GM10847 (cell line): ENCODE data around the gene IRF3.

ENCODE experiments used
- POLR2A ChIP-seq: IDR thresholded peaks from 2 replicates; pipeline ENCODE4 v1.6.1; 2011; ENCODE audit not compliant: insufficient read length; ENCODE audit errors: extremely low read depth

The IRF3 gene

GRCh38 chr19:49690079-49690655, 24.5 kb upstream of the IRF3 start:
- no peak for TF ChIP-seq POLR2A

DNA sequence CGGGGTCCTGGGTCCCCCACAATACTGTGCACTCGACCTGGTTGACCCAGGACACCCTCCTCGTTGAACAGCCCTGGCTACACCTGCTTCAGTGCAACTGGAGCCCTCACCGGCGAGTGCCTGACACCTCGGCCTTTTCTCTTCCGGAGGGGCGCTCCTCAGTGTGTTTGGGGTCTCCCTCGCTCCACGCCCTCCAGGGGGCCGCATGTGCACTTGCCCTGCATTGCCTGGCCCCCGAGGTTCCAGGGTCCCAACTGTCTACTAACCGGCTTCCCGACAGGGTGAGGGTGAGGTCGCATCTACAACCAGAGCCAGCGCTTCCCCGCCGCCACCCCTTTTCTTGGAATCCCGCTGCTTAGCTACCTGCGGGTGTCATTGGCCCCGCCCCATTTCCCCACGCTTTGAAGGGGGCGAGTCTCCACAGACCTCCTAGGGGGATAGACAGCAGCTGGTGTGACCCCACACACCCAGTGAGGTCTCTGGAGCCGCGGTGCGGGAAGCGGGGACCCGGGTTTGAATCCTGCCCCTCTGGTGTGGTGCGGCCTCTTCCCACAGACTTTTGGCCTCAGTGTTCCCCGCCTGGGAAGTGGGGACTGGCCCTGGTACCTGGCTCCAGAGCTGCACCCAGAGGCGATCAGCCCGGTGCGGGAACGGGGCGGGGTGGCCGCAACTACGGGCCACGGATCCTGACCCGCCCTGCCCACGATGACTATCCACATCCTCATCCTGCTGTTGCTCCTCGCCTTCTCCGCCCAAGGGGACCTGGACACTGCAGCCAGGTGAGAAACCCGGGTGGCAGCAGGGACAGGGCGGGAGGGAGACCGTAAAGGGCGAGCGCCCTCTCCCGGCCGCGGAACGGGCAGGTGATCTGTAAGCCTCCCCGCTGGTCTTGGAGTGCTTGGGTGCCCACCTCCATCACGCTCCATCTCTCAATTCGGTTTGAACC, 23.7 kb upstream of the IRF3 start, which contains the start of gene ADM5:
ADM5 (plus strand) TSS at position 462 of the 946 bp plus-strand sequence; CDS start at position 706, 244 bp downstream.
- no peak for TF ChIP-seq POLR2A

DNA sequence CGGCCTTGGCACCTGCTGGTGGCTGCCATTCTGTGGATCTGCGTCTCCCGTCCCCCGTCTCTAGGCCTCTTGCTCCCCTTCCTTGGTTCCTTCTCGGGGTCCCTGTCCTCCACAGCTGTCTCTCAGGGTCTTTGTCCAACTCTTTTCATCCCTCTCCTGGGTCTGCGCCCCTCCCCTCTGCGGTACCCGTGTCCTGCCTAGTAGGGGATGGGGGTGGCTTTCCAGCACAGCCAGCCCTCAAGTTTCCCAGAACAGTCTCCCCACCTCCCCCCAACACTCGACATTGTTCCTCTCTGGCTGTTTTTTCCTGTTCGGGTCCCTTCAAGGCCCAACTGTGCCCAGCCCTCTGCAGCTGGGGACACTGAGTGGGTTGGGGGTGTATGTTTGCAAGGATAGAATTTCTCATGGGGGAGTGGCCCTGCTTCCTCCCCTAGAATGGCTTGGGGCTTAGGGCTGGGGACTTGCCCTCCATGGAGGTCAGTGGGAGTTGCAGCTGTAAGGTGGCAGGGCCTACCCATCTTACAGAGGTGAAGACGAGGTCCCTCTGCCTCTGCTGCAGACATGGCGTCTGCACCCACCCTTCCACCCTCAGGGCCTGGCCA, 23.0 kb upstream of the IRF3 start:
- no peak for TF ChIP-seq POLR2A

DNA sequence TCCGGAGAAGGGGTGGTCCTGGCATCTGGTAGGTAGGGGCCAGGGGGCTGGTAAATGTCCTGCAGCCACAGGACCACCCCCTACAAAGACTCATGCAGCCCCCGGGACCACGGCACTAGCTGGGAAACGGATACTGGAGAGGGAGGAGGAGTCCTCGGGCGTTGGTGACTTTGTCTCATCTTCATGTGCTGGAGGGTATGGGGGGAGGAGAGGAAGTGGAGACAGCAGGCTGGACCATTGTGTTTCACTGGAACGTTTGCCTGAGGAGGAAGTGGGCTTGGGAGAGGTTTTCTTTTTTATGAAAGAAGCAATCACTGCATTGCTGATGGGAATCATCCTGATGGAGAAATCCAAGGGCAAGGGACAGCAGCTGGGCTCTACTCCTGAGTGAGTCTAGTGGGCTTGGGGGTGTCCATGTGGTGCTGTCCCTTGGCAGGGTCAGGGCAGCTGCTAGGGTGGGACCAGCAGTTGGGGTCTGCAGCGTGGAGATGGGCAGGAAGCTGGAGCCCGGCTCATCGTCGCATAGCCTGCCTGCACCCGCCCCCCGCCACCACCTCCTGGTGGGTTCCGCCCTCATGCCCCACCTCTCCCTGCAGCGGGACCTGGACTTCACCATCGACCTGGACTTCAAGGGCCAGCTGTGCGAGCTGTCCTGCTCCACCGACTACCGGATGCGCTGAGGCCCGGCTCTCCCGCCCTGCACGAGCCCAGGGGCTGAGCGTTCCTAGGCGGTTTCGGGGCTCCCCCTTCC, 22.1 kb upstream of the IRF3 start:
- no peak for TF ChIP-seq POLR2A

GRCh38 chr19:49687150-49687549, 21.5 kb upstream of the IRF3 start:
- TF ChIP-seq POLR2A, result no peak

DNA sequence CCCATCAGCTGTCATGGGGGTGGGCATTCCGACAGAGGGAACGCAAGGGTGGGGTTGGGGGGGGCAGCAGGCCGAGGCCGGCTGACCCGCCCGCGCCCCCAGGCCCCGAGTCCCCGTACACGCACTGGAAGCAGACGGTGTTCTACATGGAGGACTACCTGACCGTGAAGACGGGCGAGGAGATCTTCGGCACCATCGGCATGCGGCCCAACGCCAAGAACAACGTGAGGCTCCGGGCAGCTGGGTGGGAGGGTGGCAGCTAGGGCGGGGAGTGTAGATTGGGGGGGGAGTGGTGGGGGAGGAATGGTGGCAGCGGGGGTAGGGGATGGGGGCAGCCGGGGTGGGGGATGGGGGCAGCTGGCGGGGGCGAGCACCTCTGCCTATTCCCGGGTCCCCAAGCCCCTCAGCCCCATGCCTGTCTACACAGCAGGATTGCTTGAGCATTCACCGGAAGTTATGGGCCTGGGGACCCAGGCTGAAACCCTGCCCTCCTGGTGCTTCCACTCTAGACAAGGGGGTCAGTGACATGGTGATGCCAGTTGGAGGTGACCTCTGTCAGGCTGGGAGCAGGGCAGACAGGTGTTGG, 20.9 kb upstream of the IRF3 start:
- no peak for TF ChIP-seq POLR2A

DNA sequence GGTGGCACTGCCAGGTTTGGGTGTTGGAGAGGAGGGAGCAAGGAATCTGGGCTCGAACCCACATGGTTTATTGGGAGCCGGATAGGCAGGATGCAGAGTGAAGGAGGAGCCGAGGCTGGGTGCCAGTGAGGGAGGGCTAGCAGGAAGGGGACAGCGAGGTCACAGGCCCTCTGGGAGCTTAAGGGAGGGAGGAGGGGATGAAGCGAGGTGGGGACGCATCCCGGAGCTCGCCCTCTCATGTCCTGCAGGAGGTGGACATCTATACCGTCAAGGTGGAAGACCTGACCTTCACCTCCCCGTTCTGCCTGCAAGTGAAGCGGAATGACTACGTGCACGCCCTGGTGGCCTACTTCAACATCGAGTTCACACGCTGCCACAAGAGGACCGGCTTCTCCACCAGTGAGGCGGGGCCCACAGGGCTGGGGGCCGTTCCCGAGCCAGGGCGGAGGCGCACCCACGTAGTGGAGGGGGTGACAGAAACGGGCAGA, 20.2 kb upstream of the IRF3 start:
- TF ChIP-seq POLR2A, result no peak

DNA sequence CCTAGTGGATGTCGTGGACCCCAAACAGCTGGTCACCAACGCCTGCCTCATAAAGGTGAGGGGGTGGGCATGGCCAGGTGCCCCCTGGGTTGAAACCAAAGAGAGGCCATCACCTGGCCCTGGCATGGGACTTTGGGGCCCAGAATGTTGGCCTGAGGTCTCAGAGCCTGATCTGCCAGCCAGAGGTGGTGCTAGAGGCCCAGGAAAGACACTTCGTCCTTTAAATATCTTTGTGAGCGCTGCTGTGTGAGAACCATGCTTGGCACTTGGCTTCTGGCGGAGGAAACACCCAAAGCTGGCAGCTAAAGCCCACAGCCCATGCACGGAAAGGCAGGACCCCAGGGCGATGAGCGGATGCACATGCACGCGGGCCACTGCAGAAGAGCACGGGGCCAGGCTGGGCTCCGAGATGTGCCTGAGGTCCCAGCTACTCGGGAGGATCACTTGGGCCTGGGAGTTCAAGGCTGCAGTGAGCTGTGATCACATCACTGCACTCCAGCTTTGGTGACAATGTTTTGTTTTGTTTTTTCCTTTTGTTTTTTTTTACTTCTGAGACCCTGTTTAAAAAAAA, 19.4 kb upstream of the IRF3 start:
- TF ChIP-seq POLR2A, result no peak

GRCh38 chr19:49684251-49684982, 18.8 kb upstream of the IRF3 start:
- TF ChIP-seq POLR2A, result no peak

- no peak for TF ChIP-seq POLR2A
Measured at GRCh38 chr19:49683814-49684250, 18.2 kb upstream of the IRF3 start.

DNA sequence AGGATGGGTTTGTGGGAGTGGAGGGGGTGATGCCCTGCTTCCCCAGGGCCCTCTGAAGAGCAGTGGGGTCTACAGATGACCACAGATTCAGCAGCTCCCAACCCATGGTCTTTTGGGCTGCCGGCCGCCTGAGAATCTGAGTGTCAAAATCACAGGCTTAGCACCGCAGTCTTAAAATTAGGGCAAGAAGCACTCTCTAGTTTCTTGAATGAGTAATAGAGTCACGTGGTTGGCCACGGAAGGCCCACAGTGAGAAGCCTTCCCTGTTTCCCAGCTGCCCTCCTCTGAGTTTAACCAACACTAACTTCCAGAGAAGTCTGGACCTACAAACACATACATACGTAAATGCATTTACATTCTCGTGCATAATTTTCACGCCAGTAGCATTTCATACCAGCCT, 16.6 kb upstream of the IRF3 start:
- TF ChIP-seq POLR2A, result no peak

- no peak for TF ChIP-seq POLR2A
Measured at GRCh38 chr19:49681830-49682229, 16.2 kb upstream of the IRF3 start.

DNA sequence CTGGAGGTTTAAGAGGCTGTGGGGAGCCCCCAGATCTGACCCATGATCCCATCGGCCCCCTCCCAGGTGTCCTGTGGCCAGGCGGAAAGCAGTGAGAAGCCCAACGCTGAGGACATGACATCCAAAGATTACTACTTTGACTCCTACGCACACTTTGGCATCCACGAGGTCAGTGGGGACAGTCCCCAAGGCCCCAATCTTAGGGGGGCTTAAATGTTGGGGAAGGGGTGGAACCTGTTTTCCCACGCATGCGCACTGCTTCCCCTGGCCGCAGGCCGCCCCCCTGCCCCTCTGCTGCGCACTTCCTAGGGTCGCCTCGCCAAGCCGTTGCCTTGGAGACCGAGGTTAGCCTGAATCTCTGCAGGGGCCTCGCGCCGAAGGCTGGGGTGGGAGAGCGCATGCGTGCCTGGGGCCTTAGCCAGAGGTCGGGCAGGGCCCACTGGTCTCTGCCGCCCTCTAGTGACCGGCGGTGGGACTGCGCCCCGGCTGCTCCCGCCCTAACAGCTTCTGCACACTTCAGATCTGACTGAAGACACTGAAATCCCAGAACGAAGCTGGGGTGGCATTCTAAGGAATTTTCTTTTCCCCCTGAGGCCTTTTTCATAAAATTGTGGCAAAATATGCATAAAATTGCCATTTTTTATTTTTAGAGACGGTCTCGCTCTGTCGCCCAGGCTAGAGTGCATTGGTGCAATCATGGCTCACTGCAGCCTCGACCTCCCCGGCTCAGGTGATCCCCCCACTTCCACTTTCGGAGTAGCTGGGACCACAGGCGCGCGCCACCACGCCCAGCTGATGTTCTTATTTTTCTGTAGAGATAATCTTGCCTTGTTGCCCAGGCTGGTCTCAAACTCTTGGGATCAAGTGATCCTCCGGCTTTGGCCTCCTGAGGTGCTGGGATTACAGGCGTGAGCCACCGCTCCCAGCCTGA, 15.0 kb upstream of the IRF3 start:
- no peak for TF ChIP-seq POLR2A

DNA sequence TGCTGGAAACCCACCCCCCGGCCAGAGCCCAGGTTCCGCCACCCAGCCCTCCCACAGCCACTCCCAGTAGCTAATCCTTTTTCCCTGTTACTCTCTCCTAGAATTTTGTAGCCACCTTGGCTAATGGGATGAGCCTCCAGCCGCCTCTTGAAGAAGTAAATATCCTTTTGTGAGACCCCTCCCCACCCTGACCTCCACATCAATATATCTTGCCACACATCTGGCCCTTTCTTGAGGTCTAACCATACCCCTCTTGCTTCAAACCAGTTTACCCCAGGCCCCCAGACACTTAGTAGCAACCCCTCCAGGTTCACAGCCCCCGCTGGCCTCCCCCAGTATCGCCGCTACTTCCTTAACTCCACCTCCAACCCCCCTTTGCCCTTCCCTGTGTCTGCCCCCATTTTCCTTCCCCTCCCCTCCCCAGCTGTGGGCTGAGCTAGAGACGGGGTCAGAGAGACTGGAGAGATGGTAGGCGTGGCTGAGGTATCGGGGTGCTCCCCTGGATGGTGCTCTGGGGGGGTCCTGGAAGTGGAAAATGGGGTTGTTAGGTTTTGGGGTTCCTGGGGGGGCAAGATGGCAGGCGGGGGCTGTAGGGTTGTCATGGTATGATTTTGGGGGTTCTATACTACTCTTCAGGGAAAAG, 14.2 kb upstream of the IRF3 start:
- no peak for TF ChIP-seq POLR2A
